HUES48 (cell line): Measurements from ENCODE around the gene HVCN1.
A peak's percentile ranks its signal among the peaks of the same experiment; 100 is the strongest.
"Not testable (repeated sequence)": the region's sequence is repeated elsewhere in the genome, so short reads cannot be mapped to it uniquely, and the experiment has no call there.

Source experiments
- H3K27ac ChIP-seq: one replicate; pipeline ENCODE4 v1.7.0; 2013; ENCODE audit warnings: low read depth, low read length, inconsistent platforms
- H3K27me3 ChIP-seq: 2 replicates; pipeline ENCODE4 v1.6.1; 2013; ENCODE audit warnings: mild to moderate bottlenecking, low read length; ENCODE audit not compliant: control insufficient read depth, insufficient read depth
- H3K36me3 ChIP-seq: 2 replicates; pipeline ENCODE4 v1.6.1; 2013; ENCODE audit warnings: low read length; ENCODE audit not compliant: control insufficient read depth, insufficient read depth
- H3K4me1 ChIP-seq: 2 replicates; pipeline ENCODE4 v1.6.1; 2013; ENCODE audit warnings: mild to moderate bottlenecking, low read length; ENCODE audit not compliant: control insufficient read depth, insufficient read depth
- H3K4me3 ChIP-seq: 2 replicates; pipeline ENCODE4 v1.5.1; 2013; ENCODE audit warnings: mild to moderate bottlenecking, low read depth, low read length
- H3K9ac ChIP-seq: 2 replicates; pipeline ENCODE4 v1.6.1; 2013; ENCODE audit warnings: mild to moderate bottlenecking, low read depth, low read length, moderate library complexity
- H3K9me3 ChIP-seq: 2 replicates; pipeline ENCODE4 v1.6.1; 2013; ENCODE audit warnings: low read length; ENCODE audit not compliant: control insufficient read depth, insufficient read depth

Gene HVCN1

DNA sequence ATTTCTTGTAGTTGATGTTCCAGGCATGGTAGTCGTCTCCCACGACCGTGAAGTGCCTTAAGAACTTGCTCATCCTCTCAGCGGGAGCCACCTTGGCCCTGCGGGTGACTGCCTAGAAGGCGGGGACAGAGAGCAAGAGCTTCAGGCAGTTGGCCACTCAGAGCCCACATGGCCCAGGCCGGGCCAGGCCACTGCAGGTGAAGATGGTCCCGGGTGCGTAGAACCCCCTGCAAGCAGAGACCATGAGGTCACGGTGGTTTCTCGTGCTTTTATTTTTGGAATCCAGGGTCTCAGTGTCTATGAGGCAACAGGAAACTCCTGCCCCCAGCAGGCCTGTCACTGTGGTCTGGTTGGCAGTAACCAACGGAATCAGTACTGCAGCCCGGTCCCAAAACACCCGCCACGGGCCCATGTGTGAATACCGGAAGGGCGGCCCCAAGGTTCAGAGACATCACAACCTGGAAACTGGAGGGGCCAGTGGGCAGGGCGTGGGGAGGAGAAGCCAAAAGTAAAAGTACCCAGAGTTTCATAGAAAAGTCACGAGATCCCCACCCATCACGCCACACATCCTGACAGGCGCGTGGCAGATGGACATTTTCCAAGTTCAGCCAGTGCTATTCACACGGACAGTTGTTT is 27.5 kb downstream of the HVCN1 start:
- Histone ChIP-seq H3K4me3 (no peak overlapping the region), H3K9ac (no peak overlapping the region), H3K36me3 (no peaks in the 10 kb centered on the region), H3K27me3 (no peaks in the 10 kb centered on the region), H3K4me1 (no peaks in the 10 kb centered on the region), H3K9me3 (no peaks in the 10 kb centered on the region), H3K27ac (no peak overlapping the region)

DNA sequence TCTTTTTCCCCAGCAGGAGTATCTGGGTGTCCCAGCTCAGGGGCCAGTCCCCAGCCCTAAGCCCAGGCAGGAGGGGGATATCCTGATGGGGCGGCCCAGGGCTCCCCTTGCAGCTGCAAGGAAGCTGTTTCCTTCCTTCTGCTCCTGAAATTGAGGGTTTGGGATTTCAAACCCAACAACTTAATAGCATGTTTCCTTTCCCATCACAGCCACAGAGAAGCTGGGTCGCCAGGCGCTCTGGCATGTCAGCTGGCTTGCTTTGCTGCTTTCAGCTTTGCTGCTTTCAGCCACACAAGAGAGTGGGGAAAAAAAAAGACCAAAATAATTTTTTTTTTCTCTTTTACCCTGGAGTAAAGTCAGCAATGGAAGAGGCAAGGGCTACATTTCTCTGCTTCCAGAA is 30.0 kb downstream of the HVCN1 start:
- Histone ChIP-seq H3K9me3 (no peaks in the 10 kb centered on the region), H3K27me3 (no peaks in the 10 kb centered on the region), H3K4me1 (peaks cover 4% of the 10 kb centered on the region), H3K9ac (no peak overlapping the region), H3K36me3 (no peaks in the 10 kb centered on the region), H3K27ac (no peak overlapping the region), H3K4me3 (no peak overlapping the region)

DNA sequence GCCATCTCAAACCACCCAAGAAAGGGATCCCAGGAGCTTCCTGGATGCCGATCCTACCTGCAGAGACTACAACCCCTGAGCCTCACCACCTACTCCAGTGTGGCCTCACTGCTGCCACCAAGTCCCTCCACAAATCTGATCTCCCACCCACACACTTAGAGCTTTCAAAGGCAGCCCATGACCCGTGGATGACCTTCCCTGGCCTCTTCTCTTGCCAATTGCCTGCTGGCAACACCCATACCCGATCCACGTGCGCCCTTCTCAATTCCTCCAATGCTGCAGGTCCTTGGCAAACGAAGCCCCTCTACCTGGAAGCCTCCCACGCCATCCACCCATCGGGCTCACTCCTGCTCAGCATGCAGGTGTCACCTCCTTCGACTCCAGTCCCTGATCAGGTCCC is 30.7 kb downstream of the HVCN1 start:
- H3K27ac ChIP-seq = no peak overlapping the region
- no peak overlapping the region for H3K9ac ChIP-seq
- H3K4me3 ChIP-seq = no peak overlapping the region
- no peaks in the 10 kb centered on the region for H3K27me3 ChIP-seq
- peaks cover 5% of the 10 kb centered on the region for H3K4me1 ChIP-seq
- no peaks in the 10 kb centered on the region for H3K36me3 ChIP-seq
- no peaks in the 10 kb centered on the region for H3K9me3 ChIP-seq

DNA sequence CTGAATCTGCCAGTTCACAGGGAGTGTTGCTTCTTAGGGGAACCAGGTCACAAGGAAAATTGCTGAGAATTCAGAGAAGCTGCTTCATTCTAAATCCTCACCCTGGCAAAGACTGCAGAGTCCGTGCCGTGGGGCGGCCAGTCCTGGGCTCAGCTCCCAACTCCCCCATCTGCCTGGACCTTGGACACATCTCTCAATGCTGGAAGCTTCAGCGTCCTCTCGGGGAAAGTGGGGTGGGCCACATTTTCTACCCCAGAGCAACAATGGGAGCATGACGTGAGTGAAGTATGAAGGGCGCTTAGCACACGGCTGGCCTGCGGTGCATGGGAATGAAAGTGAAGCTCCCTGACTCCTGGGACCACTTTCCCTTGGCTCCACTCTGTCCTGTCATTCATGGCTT is 31.2 kb downstream of the HVCN1 start:
- H3K27ac ChIP-seq = no peak overlapping the region
- no peaks in the 10 kb centered on the region for H3K36me3 ChIP-seq
- no peaks in the 10 kb centered on the region for H3K9me3 ChIP-seq
- H3K27me3 ChIP-seq = no peaks in the 10 kb centered on the region
- no peak overlapping the region for H3K4me3 ChIP-seq
- no peak overlapping the region for H3K9ac ChIP-seq
- H3K4me1 ChIP-seq = peaks cover 5% of the 10 kb centered on the region

DNA sequence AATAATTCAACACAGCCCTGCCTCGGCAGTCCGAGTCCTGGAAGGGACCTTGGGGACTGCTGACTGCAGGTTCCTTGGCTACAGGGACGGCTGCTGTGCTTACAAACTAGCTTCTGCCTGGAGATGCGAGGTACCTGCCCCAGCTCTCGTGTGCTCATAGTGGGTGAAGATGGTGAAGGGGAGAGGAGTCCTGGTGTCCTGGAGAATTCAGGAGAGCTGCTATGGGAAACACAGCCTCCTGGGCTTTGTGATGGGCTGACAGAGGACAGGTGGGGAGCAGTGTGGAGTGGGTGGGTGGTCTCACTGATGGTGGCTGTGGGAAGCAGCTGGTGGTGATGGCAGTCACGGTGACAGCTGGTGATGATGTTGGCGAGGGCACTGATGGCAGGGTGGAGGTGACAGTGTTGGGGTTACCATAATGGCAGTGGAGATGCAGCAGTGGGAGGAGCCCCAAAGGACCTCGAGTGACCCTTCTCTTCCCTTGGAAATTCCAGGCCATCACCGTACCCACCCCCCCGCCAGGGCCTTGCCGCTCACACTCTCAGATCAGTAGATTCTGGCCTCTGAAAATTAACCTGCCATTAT is 32.8 kb downstream of the HVCN1 start:
- no peak overlapping the region for H3K4me3 ChIP-seq
- peaks cover 5% of the 10 kb centered on the region for H3K4me1 ChIP-seq
- no peaks in the 10 kb centered on the region for H3K27me3 ChIP-seq

DNA sequence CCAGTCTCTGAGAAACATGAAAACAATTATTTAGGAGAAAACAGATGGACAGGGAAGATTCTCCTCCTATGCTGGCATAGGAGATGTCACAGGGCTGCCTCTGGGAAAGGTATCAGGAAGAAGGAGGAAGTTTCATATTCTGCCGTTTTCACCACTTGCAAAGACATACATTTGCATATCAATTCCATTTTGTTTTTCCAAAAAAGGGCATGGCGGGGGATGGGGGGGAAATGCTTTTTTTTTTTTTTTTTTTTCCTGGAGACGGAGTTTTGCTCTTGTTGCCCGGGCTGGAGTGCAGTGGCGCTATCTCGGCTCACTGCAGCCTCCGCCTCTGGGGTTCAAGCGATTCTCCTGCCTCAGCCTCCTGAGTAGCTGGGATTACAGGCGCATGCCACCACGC is 34.7 kb downstream of the HVCN1 start:
- not testable (repeated sequence) for H3K27me3 ChIP-seq, H3K4me1 ChIP-seq, H3K27ac ChIP-seq, H3K9ac ChIP-seq, H3K4me3 ChIP-seq, H3K9me3 ChIP-seq, H3K36me3 ChIP-seq

More for the DNA sequence above, 32.8 kb downstream of the HVCN1 start:
- H3K36me3 ChIP-seq = no peaks in the 10 kb centered on the region
- no peak overlapping the region for H3K9ac ChIP-seq
- no peaks in the 10 kb centered on the region for H3K9me3 ChIP-seq
- no peak overlapping the region for H3K27ac ChIP-seq

DNA sequence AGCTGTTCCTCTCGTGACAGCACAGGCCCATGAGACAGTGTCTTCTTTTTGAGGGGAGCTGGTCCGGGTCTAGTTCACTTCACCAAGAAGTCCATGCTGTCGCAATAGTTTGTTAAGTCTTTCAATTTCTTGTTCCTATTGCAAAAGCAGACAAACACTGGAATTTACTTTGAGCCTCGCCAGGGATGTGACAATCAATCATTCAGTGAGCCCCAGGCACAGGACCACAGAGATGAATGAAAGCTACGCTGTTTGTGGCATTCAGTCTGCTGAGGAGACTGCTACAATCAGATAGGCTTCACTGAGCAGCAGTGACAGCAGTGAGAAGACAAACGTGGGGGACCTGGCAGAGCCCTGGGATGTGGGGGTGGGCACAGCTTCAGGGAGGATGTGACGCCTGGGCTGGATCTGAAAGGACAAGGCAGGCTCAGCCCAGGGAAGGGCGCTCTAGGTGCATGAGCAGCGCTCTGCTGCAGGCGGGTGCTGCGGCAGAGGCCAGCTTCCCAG is 39.5 kb downstream of the HVCN1 start:
- H3K9me3 ChIP-seq = no peaks in the 10 kb centered on the region
- no peak overlapping the region for H3K9ac ChIP-seq
- no peak overlapping the region for H3K4me3 ChIP-seq
- no peak overlapping the region for H3K27ac ChIP-seq
- H3K4me1 ChIP-seq = peaks cover 5% of the 10 kb centered on the region
- no peaks in the 10 kb centered on the region for H3K36me3 ChIP-seq
- H3K27me3 ChIP-seq = no peaks in the 10 kb centered on the region

DNA sequence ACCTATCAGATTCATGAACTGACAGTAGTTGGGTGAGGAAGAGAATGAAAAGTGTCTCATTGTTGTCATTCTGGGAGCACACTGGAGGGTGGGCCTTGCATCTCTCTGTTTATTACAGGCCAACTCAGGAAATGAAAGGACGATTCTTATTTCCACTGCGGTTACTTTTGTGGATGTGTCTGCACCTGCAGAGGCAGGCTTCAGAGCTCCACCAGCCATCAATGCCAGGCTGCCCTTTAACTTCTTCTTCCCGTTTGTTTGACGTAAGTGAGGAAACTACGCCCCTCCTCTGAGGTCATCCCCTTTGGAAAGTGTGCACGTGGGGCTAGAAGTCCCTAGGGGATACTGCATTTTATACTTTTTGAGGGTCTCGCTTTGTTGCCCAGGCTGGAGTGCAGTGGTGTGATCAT is 41.3 kb downstream of the HVCN1 start:
- Histone ChIP-seq H3K36me3 (no peaks in the 10 kb centered on the region), H3K27me3 (no peaks in the 10 kb centered on the region), H3K4me3 (no peak overlapping the region), H3K9ac (no peak overlapping the region), H3K27ac (no peak overlapping the region), H3K4me1 (no peaks in the 10 kb centered on the region), H3K9me3 (no peaks in the 10 kb centered on the region)

DNA sequence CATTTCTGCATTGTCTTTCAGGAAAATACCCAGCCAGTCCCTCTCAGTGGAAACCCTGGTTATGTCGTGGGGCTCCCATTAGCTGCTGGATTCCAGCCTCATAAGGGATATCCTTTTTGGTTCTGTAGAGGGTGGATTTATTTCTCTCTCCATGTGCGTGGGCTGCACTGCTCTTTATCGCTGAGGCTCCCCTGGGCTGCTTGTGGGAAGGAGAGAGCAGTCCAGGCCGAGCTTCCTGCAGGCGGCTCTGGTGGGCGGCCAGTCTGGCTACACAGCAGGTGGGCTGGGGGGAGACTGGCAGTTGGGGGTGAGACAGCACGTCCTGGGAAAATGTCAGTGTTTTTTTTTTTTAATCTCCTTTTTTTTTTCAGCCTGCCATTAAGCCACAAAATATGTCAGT is 47.4 kb downstream of the HVCN1 start:
- H3K4me1 ChIP-seq = peaks cover 7% of the 10 kb centered on the region; the same call in 1 of the 2 replicates
- no peak overlapping the region for H3K4me3 ChIP-seq
- H3K27ac ChIP-seq = peak overlapping the region; percentile 11
- no peaks in the 10 kb centered on the region for H3K9me3 ChIP-seq
- H3K9ac ChIP-seq = no peak overlapping the region
- H3K36me3 ChIP-seq = no peaks in the 10 kb centered on the region; the same call in 1 of the 2 replicates
- no peaks in the 10 kb centered on the region for H3K27me3 ChIP-seq

DNA sequence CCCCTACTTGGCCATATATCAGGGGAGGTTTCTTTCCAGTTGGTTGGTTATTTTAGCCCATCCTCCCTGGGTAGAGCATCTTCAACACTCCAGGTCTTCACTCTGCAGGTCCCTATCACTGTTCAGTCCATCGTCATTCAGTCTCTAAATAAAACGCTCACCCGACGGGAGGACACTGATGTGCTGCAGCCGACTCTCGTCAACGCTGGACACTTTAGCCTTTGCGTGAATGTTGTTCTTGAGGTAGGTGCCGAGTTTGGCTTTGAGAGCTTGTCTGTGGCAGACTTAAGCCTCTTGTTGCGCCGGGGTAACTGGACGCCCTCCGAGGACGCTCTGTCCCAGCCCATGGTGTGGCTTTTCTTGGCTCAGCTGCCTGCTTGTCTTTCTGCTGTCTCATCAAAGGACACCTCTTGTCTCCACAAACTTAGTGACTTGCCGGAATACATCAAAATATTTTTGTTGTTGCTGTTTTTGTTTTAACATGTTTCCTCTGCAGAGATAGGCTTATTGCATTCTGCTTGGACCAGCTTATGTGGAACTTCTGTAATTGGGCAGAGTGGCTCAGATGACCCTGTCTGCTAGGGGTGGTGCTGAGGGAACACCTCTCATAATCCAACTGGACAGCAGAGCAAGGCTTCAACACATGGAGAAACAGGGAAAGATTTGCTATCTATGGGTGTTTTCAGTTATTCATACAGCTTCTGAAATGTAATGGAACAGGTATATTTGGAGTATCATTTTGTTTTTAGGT is 48.5 kb downstream of the HVCN1 start:
- Histone ChIP-seq H3K4me1 (peaks cover 7% of the 10 kb centered on the region; the same call in 1 of the 2 replicates), H3K4me3 (no peak overlapping the region), H3K9me3 (no peaks in the 10 kb centered on the region), H3K36me3 (no peaks in the 10 kb centered on the region; the same call in 1 of the 2 replicates), H3K27me3 (no peaks in the 10 kb centered on the region), H3K9ac (no peak overlapping the region), H3K27ac (no peak overlapping the region)
